ENCODE data around the gene AP5Z1.

GRCh38 chr7:4729266-4729665, 46.2 kb upstream of the AP5Z1 start:
- TF ChIP-seq CTCF (IDR thresholded peaks at IDR 0.05; ENCODE audit: insufficient read depth, low read length) (no peak), POLR2AphosphoS5 (IDR thresholded peaks at IDR 0.05; ENCODE audit: low read depth) (no peak), GABPA (IDR thresholded peaks at IDR 0.05; ENCODE audit: low read depth) (no peak)
- TF ChIP-seq, protein P1, sequence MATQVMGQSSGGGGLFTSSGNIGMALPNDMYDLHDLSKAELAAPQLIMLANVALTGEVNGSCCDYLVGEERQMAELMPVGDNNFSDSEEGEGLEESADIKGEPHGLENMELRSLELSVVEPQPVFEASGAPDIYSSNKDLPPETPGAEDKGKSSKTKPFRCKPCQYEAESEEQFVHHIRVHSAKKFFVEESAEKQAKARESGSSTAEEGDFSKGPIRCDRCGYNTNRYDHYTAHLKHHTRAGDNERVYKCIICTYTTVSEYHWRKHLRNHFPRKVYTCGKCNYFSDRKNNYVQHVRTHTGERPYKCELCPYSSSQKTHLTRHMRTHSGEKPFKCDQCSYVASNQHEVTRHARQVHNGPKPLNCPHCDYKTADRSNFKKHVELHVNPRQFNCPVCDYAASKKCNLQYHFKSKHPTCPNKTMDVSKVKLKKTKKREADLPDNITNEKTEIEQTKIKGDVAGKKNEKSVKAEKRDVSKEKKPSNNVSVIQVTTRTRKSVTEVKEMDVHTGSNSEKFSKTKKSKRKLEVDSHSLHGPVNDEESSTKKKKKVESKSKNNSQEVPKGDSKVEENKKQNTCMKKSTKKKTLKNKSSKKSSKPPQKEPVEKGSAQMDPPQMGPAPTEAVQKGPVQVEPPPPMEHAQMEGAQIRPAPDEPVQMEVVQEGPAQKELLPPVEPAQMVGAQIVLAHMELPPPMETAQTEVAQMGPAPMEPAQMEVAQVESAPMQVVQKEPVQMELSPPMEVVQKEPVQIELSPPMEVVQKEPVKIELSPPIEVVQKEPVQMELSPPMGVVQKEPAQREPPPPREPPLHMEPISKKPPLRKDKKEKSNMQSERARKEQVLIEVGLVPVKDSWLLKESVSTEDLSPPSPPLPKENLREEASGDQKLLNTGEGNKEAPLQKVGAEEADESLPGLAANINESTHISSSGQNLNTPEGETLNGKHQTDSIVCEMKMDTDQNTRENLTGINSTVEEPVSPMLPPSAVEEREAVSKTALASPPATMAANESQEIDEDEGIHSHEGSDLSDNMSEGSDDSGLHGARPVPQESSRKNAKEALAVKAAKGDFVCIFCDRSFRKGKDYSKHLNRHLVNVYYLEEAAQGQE (IDR thresholded peaks at IDR 0.05; ENCODE audit: insufficient replicate concordance, low read depth), result no peak
